ENCODE measurements around the gene PHYKPL.
"Not testable (repeated sequence)": the region's sequence is repeated elsewhere in the genome, so short reads cannot be mapped to it uniquely, and the experiment has no call there.

The PHYKPL gene

GRCh38 chr5:178208540-178209227 lies 23.9 kb downstream of the PHYKPL start:
- DNase-seq (ENCODE audit: low spot score) (no peak), FAIRE-seq (no peak)

- FAIRE-seq: no peak
- DNase-seq (ENCODE audit: low spot score): no peak
Measured at GRCh38 chr5:178207917-178208280, 24.7 kb downstream of the PHYKPL start.

GRCh38 chr5:178207183-178207916 lies 25.3 kb downstream of the PHYKPL start:
- peak; percentile 39 for DNase-seq (ENCODE audit: low spot score)
- FAIRE-seq: no peak

- DNase-seq (ENCODE audit: low spot score) (no peak), FAIRE-seq (no peak)
Measured at GRCh38 chr5:178206166-178207101, 26.2 kb downstream of the PHYKPL start.

GRCh38 chr5:178205749-178206047 lies 26.9 kb downstream of the PHYKPL start:
- DNase-seq (ENCODE audit: low spot score): no peak
- FAIRE-seq: no peak

- FAIRE-seq (no peak), DNase-seq (ENCODE audit: low spot score) (peak; percentile 31)
Measured at GRCh38 chr5:178204935-178205748, 27.5 kb downstream of the PHYKPL start.

- FAIRE-seq: peak; percentile 17
Measured at GRCh38 chr5:178204182-178204934, 28.2 kb downstream of the PHYKPL start, which contains the start of gene HNRNPAB. HNRNPAB (plus strand) TSS chr5:178204533; CDS start chr5:178204838, 305 bp downstream.

GRCh38 chr5:178203670-178204181 lies 28.9 kb downstream of the PHYKPL start:
- FAIRE-seq: no peak

More at GRCh38 chr5:178204182-178204934, 28.2 kb downstream of the PHYKPL start, which contains the start of gene HNRNPAB:
- peak; percentile 90 for DNase-seq (ENCODE audit: low spot score)

GRCh38 chr5:178202541-178202940 lies 30.1 kb downstream of the PHYKPL start:
- no peak for DNase-seq (ENCODE audit: low spot score)
- no peak for FAIRE-seq

More at GRCh38 chr5:178203670-178204181, 28.9 kb downstream of the PHYKPL start:
- no peak for DNase-seq (ENCODE audit: low spot score)

GRCh38 chr5:178201927-178202235 lies 30.7 kb downstream of the PHYKPL start:
- no peak for FAIRE-seq

GRCh38 chr5:178201221-178201926 lies 31.2 kb downstream of the PHYKPL start:
- FAIRE-seq: no peak

More at GRCh38 chr5:178201927-178202235, 30.7 kb downstream of the PHYKPL start:
- peak; percentile 39 for DNase-seq (ENCODE audit: low spot score)

GRCh38 chr5:178199581-178200434 lies 32.8 kb downstream of the PHYKPL start:
- DNase-seq (ENCODE audit: low spot score) (no peak), FAIRE-seq (no peak)

More at GRCh38 chr5:178201221-178201926, 31.2 kb downstream of the PHYKPL start:
- DNase-seq (ENCODE audit: low spot score): no peak

- DNase-seq (ENCODE audit: low spot score) (no peak), FAIRE-seq (no peak)
Measured at GRCh38 chr5:178198706-178199105, 33.9 kb downstream of the PHYKPL start.

GRCh38 chr5:178198151-178198550 lies 34.5 kb downstream of the PHYKPL start:
- DNase-seq (ENCODE audit: low spot score); FAIRE-seq: not testable (repeated sequence)

GRCh38 chr5:178196986-178197385 lies 35.6 kb downstream of the PHYKPL start:
- DNase-seq (ENCODE audit: low spot score) (no peak), FAIRE-seq (no peak)

- DNase-seq (ENCODE audit: low spot score) (no peak), FAIRE-seq (no peak)
Measured at GRCh38 chr5:178196281-178196812, 36.3 kb downstream of the PHYKPL start.

GRCh38 chr5:178194026-178194425 lies 38.6 kb downstream of the PHYKPL start:
- DNase-seq (ENCODE audit: low spot score): no peak
- FAIRE-seq: no peak

- DNase-seq (ENCODE audit: low spot score) (no peak), FAIRE-seq (no peak)
Measured at GRCh38 chr5:178193251-178193809, 39.3 kb downstream of the PHYKPL start.

All from RCC 7860 (cell line).